Measurements from ENCODE around the gene MECR.

Gene MECR

GRCh38 chr1:29230553-29231378, at the start of gene MECR:
Gene MECR (minus strand): TSS chr1:29230934. CDS start chr1:29230906, 28 bp downstream.
- peak; percentile 72 to 92 for DNase-seq

- no peak for DNase-seq
These were observed 49.2 kb upstream of the MECR start for GRCh38 chr1:29279951-29280391.

- no peak for DNase-seq
These were observed 48.7 kb upstream of the MECR start for GRCh38 chr1:29279406-29279805.

- no peak for DNase-seq
These were observed 47.4 kb upstream of the MECR start for GRCh38 chr1:29278124-29278523.

GRCh38 chr1:29275435-29275834, 44.7 kb upstream of the MECR start:
- no peak for DNase-seq

- DNase-seq, result no peak
These were observed 41.6 kb upstream of the MECR start for GRCh38 chr1:29272147-29272907.

GRCh38 chr1:29271724-29272123, 41.0 kb upstream of the MECR start:
- DNase-seq, result no peak

- DNase-seq, result no peak
These were observed 40.3 kb upstream of the MECR start for GRCh38 chr1:29270929-29271521.

GRCh38 chr1:29269382-29269781, 38.6 kb upstream of the MECR start:
- DNase-seq, result no peak

GRCh38 chr1:29267321-29268070, 36.8 kb upstream of the MECR start:
- no peak for DNase-seq

- no peak for DNase-seq
These were observed 36.2 kb upstream of the MECR start for GRCh38 chr1:29266912-29267311.

GRCh38 chr1:29264773-29265389, 34.1 kb upstream of the MECR start:
- DNase-seq, result no peak

- no peak for DNase-seq
These were observed 29.8 kb upstream of the MECR start for GRCh38 chr1:29260531-29260930.

- DNase-seq, result peak in 1 of 2 experiments; percentile 59
These were observed 29.2 kb upstream of the MECR start for GRCh38 chr1:29259802-29260441.

GRCh38 chr1:29258976-29259801, 28.5 kb upstream of the MECR start:
- DNase-seq, result no peak

GRCh38 chr1:29258189-29258975, 27.6 kb upstream of the MECR start:
- DNase-seq, result no peak

- DNase-seq, result peak; percentile 27 to 83
These were observed 26.5 kb upstream of the MECR start for GRCh38 chr1:29256979-29257804.

GRCh38 chr1:29256394-29256793, 25.7 kb upstream of the MECR start:
- no peak for DNase-seq

- DNase-seq, result no peak
These were observed 24.5 kb upstream of the MECR start for GRCh38 chr1:29255134-29255666.
